ENCODE results near the gene FUT7.

FUT7 gene

GRCh38 chr9:136980669-136981478, 51.0 kb downstream of the FUT7 start:
- DNase-seq, result no peak

Data from activated CD4-positive, alpha-beta T cell treated with anti-CD3 and anti-CD28 coated beads, Interleukin-2, Interleukin-6, amounts not matched to agents 100 ng/mL and 50 ng/mL, durations not matched to agents 16 hours and 8 hours (primary cell).